Coronary artery (tissue), 2 donors: ENCODE data around the gene FBXO21.

ENCODE experiments used
- DNase-seq: peaks from one replicate; pipeline ENCODE4 v3.0.0-alpha.2; 2017; ENCODE audit warnings: low spot score
- H3K27ac ChIP-seq, 2 donors: fragments of 200-600 bp; sonication (generic); one replicate each; pipeline ENCODE4 v1.5.1; 2016 to 2019
- H3K4me3 ChIP-seq: fragments of 200-600 bp; sonication (generic); 2 replicates; pipeline ENCODE4 v1.5.1; 2016; ENCODE audit warnings: mild to moderate bottlenecking, moderate library complexity
- TF ChIP-seq, protein P1 (sequence below): fragments of 200-600 bp; sonication (generic); IDR thresholded peaks from one replicate; pipeline ENCODE4 v1.5.1; 2019; ENCODE audit warnings: antibody characterized with exemption

FBXO21 gene

DNA sequence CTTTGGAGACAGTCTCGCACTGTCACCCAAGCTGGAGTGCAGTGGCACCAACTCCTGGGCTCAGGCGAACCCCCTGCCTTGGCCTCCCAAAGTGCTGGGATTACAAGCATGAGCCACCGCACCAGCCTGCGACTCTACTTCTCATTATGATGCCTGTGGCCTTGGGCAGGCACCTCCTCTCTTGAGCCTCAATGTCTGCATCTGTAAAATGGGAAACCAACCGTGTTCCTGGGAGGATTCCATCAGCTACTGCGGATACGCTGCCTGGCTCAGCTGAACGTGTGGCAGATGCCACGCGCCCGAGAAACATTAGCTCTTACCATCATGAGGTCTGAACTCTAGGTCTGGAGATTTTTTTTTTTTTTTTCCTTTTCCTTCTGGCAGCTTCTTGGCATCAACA lies 96.8 kb downstream of the FBXO21 start:
- TF ChIP-seq, protein P1, sequence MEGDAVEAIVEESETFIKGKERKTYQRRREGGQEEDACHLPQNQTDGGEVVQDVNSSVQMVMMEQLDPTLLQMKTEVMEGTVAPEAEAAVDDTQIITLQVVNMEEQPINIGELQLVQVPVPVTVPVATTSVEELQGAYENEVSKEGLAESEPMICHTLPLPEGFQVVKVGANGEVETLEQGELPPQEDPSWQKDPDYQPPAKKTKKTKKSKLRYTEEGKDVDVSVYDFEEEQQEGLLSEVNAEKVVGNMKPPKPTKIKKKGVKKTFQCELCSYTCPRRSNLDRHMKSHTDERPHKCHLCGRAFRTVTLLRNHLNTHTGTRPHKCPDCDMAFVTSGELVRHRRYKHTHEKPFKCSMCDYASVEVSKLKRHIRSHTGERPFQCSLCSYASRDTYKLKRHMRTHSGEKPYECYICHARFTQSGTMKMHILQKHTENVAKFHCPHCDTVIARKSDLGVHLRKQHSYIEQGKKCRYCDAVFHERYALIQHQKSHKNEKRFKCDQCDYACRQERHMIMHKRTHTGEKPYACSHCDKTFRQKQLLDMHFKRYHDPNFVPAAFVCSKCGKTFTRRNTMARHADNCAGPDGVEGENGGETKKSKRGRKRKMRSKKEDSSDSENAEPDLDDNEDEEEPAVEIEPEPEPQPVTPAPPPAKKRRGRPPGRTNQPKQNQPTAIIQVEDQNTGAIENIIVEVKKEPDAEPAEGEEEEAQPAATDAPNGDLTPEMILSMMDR, result no peak
- H3K4me3 ChIP-seq, result no peak overlapping the region
- no peak for DNase-seq
- no peak overlapping the region for H3K27ac ChIP-seq

DNA sequence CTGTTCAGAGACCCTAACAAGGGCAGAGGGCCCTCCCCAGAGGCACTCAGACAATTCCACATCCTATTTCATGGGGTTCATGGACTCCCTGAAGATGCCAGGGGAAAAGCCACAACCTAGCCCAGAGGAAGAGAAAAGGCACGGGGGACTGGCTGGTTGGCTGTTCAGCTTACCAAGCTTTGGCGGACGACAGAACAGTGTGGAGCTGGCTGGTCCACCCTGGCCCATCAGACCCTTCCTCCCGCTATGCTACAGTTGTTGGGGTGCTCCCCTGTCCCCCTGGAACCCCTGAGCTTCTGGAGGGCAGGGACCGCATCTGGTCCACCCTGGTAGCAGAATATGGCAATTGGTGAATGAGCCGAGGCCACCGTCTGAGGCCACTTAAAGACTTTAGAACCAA lies 97.4 kb downstream of the FBXO21 start:
- Histone ChIP-seq H3K4me3 (no peak overlapping the region), H3K27ac (no peak overlapping the region)
- TF ChIP-seq, protein P1, result no peak
- DNase-seq, result no peak

DNA sequence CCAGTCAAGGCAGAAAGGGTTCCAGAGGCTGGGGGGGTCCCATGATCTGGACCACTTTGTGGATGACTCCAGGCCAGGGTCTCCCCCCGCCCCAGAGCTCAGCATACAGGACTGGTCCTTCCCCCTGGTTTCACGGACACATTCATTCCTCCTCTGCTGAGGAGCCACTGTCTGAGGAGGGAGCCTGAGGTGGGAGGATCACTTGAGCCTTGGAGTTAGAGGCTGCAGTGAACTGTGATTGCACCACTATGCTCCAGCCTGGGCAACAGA lies 97.8 kb downstream of the FBXO21 start:
- H3K4me3 ChIP-seq, result no peak overlapping the region
- TF ChIP-seq, protein P1, result no peak
- H3K27ac ChIP-seq, result no peak overlapping the region
- no peak for DNase-seq
